HepG2 (cell line): ENCODE results near the gene ATP6V0D1. TPM values are rescaled to one million over a fixed set of nuclear protein-coding genes. Genes with fewer than 3 reads are reported as not detected.

Source experiments
- ATM ChIP-seq: fragments of 450-650 bp; IDR thresholded peaks from 2 replicates; pipeline ENCODE4 v1.7.1; 2017; ENCODE audit warnings: mild to moderate bottlenecking, borderline replicate concordance
- KAT2B ChIP-seq: fragments of 150-350 bp; IDR thresholded peaks from 2 replicates; pipeline ENCODE4 v1.6.1; 2014; ENCODE audit warnings: low read depth, low read length, borderline replicate concordance
- NR1H2 ChIP-seq: sonication (generic); formaldehyde crosslinking; IDR thresholded peaks from 2 replicates; pipeline ENCODE4 v1.8.1; 2022; ENCODE audit warnings: low read depth, missing genetic modification reagents, borderline replicate concordance
- RBFOX2 ChIP-seq: fragments of 200-400 bp; formaldehyde crosslinking; IDR thresholded peaks from 2 replicates; pipeline ENCODE4 v1.6.1; 2017; ENCODE audit warnings: low read depth, mild to moderate bottlenecking, low read length
- ZFP36L2 ChIP-seq: sonication (generic); formaldehyde crosslinking; IDR thresholded peaks from 2 replicates; pipeline ENCODE4 v1.4.0; 2020; ENCODE audit warnings: missing genetic modification reagents
- ZKSCAN5 ChIP-seq: sonication (generic); formaldehyde crosslinking; IDR thresholded peaks from 2 replicates; pipeline ENCODE4 v1.5.1; 2020; ENCODE audit warnings: mild to moderate bottlenecking, missing genetic modification reagents
- ZNF207 ChIP-seq: fragments of 450-650 bp; IDR thresholded peaks from 2 replicates; pipeline ENCODE4 v1.6.1; 2016; ENCODE audit warnings: antibody characterized with exemption, borderline replicate concordance
- ZNF253 ChIP-seq: sonication (generic); formaldehyde crosslinking; IDR thresholded peaks from 2 replicates; pipeline ENCODE4 v1.8.0; 2022; ENCODE audit warnings: mild to moderate bottlenecking, missing genetic modification reagents, borderline replicate concordance
- ZNF329 ChIP-seq: sonication (generic); formaldehyde crosslinking; IDR thresholded peaks from 2 replicates; pipeline ENCODE4 v1.9.0; 2021; ENCODE audit warnings: low read depth, mild to moderate bottlenecking, missing genetic modification reagents
- ZSCAN21 ChIP-seq: sonication (generic); formaldehyde crosslinking; IDR thresholded peaks from 2 replicates; pipeline ENCODE4 v1.8.0; 2022; ENCODE audit warnings: mild to moderate bottlenecking, missing genetic modification reagents, moderate library complexity, borderline replicate concordance
- polyA plus RNA-seq, 8 experiments: library from polyadenylated mRNA; depleted of rRNA in 3 of 8; stranded (reverse) in 7 of 8; unstranded in 1 of 8; fragments of >200 nt; fragmentation: Illumina TruSeq in 4 of 8; extraction: Trizol in 4 of 8; gene quantifications; 2 replicates each; pipeline versions ENCODE4 v1.2.1 to v1.2.3, GENCODE V29; 2011 to 2016; ENCODE audit warnings: low read depth in 4 of 8, missing spikeins in 1 of 8, mixed read lengths in 1 of 8; ENCODE audit not compliant: insufficient read depth in 1 of 8
- total RNA-seq, 5 experiments: library from RNA; depleted of rRNA; stranded (reverse); fragments of >200 nt; fragmentation: Illumina TruSeq; extraction: Trizol; gene quantifications; 2 replicates each; pipeline ENCODE4 v1.2.3, GENCODE V29; 2016; ENCODE audit warnings: low read depth in 1 of 5
- TF ChIP-seq, protein P1 (sequence below): sonication (generic); formaldehyde crosslinking; IDR thresholded peaks from 2 replicates; pipeline ENCODE4 v1.4.0; 2020; ENCODE audit warnings: missing genetic modification reagents
- TF ChIP-seq, protein P2 (sequence below): sonication (generic); formaldehyde crosslinking; IDR thresholded peaks from 2 replicates; pipeline ENCODE4 v1.4.0; 2020; ENCODE audit warnings: missing genetic modification reagents
- TF ChIP-seq, protein P3 (sequence below), 2 experiments: fragments of 450-650 bp in 1 of 2; sonication (generic) in 1 of 2; formaldehyde crosslinking; IDR thresholded peaks; 2 replicates each; pipeline versions ENCODE4 v1.5.0 to v1.8.0; 2020 to 2022; ENCODE audit warnings: mild to moderate bottlenecking in 1 of 2, missing genetic modification reagents in 1 of 2
- TF ChIP-seq, protein P4 (sequence below): sonication (generic); formaldehyde crosslinking; conservative IDR thresholded peaks from 2 replicates; pipeline ENCODE4 v1.8.1; 2023; ENCODE audit warnings: missing genetic modification reagents

The ATP6V0D1 gene
- total and polyA plus RNA-seq, 2 of the 13 experiments (the other 11 are each of a cell fraction or from before 2014, with no cell fraction given): 51.1 to 61.3 TPM

DNA sequence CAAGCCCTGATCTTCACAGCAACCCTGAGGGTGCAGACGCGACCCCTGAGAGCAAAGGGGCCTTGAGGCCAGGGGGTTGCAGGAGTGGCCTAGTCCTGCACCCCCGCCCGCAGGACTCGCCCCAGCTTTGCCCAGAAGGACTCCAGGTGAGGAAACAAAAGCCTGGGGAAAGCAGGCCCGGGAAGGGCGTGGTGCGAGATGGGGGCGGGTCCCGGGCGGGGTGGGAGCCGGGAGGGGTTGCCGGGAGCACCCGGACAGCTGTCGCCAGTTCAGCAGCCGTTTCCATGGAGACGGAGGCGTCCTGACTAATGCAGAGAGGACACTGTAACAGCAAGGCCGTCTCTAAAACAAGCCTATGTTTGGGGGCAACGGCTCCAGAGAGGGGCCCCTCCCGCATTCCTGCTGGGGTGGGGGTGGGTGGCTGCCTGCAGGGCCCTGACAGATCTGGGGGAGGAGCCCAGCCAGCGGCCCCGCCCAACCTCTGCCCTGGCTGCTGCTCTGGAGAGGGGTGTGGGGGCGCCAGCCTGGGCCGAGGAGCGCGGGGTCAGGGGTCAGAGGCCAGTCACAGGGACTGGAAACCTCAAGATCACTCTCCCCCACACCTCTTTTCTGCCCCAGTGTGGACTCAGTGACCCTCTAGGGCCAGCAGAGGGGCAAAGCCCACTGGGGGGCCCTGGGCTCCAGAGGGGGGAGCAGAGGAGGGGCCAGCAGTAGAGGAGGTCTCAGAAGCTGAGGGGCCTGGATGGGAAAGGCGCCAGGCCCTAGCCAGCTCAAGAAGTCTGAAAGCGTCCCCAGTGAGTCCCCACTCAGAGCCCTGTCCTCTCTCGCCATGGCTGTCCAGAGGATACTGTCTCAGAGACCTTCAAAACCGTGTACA lies 84.6 kb downstream of the ATP6V0D1 start (continued):
- TF ChIP-seq NR1H2 (no peak), ZNF329 (CRISPR knock-in tag) (no peak), ZNF253 (no peak), KAT2B (no peak), ZNF207 (no peak), RBFOX2 (no peak), ATM (no peak), ZSCAN21 (no peak), ZFP36L2 (no peak), ZKSCAN5 (CRISPR knock-in tag) (no peak)
- TF ChIP-seq, protein P1, sequence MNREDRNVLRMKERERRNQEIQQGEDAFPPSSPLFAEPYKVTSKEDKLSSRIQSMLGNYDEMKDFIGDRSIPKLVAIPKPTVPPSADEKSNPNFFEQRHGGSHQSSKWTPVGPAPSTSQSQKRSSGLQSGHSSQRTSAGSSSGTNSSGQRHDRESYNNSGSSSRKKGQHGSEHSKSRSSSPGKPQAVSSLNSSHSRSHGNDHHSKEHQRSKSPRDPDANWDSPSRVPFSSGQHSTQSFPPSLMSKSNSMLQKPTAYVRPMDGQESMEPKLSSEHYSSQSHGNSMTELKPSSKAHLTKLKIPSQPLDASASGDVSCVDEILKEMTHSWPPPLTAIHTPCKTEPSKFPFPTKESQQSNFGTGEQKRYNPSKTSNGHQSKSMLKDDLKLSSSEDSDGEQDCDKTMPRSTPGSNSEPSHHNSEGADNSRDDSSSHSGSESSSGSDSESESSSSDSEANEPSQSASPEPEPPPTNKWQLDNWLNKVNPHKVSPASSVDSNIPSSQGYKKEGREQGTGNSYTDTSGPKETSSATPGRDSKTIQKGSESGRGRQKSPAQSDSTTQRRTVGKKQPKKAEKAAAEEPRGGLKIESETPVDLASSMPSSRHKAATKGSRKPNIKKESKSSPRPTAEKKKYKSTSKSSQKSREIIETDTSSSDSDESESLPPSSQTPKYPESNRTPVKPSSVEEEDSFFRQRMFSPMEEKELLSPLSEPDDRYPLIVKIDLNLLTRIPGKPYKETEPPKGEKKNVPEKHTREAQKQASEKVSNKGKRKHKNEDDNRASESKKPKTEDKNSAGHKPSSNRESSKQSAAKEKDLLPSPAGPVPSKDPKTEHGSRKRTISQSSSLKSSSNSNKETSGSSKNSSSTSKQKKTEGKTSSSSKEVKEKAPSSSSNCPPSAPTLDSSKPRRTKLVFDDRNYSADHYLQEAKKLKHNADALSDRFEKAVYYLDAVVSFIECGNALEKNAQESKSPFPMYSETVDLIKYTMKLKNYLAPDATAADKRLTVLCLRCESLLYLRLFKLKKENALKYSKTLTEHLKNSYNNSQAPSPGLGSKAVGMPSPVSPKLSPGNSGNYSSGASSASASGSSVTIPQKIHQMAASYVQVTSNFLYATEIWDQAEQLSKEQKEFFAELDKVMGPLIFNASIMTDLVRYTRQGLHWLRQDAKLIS (CRISPR knock-in tag): no peak
- TF ChIP-seq, protein P2, sequence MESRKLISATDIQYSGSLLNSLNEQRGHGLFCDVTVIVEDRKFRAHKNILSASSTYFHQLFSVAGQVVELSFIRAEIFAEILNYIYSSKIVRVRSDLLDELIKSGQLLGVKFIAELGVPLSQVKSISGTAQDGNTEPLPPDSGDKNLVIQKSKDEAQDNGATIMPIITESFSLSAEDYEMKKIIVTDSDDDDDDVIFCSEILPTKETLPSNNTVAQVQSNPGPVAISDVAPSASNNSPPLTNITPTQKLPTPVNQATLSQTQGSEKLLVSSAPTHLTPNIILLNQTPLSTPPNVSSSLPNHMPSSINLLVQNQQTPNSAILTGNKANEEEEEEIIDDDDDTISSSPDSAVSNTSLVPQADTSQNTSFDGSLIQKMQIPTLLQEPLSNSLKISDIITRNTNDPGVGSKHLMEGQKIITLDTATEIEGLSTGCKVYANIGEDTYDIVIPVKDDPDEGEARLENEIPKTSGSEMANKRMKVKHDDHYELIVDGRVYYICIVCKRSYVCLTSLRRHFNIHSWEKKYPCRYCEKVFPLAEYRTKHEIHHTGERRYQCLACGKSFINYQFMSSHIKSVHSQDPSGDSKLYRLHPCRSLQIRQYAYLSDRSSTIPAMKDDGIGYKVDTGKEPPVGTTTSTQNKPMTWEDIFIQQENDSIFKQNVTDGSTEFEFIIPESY (CRISPR knock-in tag): no peak
- TF ChIP-seq, protein P3, sequence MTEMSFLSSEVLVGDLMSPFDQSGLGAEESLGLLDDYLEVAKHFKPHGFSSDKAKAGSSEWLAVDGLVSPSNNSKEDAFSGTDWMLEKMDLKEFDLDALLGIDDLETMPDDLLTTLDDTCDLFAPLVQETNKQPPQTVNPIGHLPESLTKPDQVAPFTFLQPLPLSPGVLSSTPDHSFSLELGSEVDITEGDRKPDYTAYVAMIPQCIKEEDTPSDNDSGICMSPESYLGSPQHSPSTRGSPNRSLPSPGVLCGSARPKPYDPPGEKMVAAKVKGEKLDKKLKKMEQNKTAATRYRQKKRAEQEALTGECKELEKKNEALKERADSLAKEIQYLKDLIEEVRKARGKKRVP (CRISPR knock-in tag; IDR thresholded peaks at IDR 0.05): no peak
- TF ChIP-seq, protein P4, sequence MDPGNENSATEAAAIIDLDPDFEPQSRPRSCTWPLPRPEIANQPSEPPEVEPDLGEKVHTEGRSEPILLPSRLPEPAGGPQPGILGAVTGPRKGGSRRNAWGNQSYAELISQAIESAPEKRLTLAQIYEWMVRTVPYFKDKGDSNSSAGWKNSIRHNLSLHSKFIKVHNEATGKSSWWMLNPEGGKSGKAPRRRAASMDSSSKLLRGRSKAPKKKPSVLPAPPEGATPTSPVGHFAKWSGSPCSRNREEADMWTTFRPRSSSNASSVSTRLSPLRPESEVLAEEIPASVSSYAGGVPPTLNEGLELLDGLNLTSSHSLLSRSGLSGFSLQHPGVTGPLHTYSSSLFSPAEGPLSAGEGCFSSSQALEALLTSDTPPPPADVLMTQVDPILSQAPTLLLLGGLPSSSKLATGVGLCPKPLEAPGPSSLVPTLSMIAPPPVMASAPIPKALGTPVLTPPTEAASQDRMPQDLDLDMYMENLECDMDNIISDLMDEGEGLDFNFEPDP (CRISPR knock-in tag): no peak
